Occipital lobe (tissue), 2 donors: ENCODE measurements around the gene DYSF. TPM values are rescaled to one million over a fixed set of nuclear protein-coding genes. Genes with fewer than 3 reads are reported as not detected.

Source experiments
- DNase-seq: peaks from one replicate; lab custom pipeline; 2025; lab: John Stamatoyannopoulos, UW
- total RNA-seq: library from RNA; depleted of rRNA; stranded (reverse); fragments of >200 nt; gene quantifications from one replicate; pipeline ENCODE4 v1.2.3, GENCODE V29; 2014

Gene DYSF
- total RNA-seq, 1 donor from 2014 or later: 0.47 TPM

- DNase-seq: no peak
These were observed 149.2 kb downstream of the DYSF start for GRCh38 chr2:71602581-71602980.

GRCh38 chr2:71603311-71603811, 150.0 kb downstream of the DYSF start:
- DNase-seq: no peak

- DNase-seq: no peak
These were observed 150.7 kb downstream of the DYSF start for GRCh38 chr2:71603851-71604725.

- no peak for DNase-seq
These were observed 151.4 kb downstream of the DYSF start for GRCh38 chr2:71604726-71605120.

- DNase-seq: no peak
These were observed 151.8 kb downstream of the DYSF start for GRCh38 chr2:71605173-71605641.

- DNase-seq: no peak
These were observed 152.4 kb downstream of the DYSF start for GRCh38 chr2:71605781-71606241.

GRCh38 chr2:71606244-71606643, 152.9 kb downstream of the DYSF start:
- no peak for DNase-seq

GRCh38 chr2:71607151-71607889, 154.0 kb downstream of the DYSF start:
- no peak for DNase-seq

GRCh38 chr2:71608034-71608433, 154.7 kb downstream of the DYSF start:
- DNase-seq: no peak

- DNase-seq: no peak
These were observed 155.1 kb downstream of the DYSF start for GRCh38 chr2:71608441-71608840.

- no peak for DNase-seq
These were observed 155.7 kb downstream of the DYSF start for GRCh38 chr2:71609029-71609428.

GRCh38 chr2:71609441-71609840, 156.1 kb downstream of the DYSF start:
- no peak for DNase-seq

- DNase-seq: no peak
These were observed 156.6 kb downstream of the DYSF start for GRCh38 chr2:71609958-71610357.

- no peak for DNase-seq
These were observed 157.3 kb downstream of the DYSF start for GRCh38 chr2:71610671-71611070.

GRCh38 chr2:71611247-71611646, 157.9 kb downstream of the DYSF start:
- DNase-seq: no peak

- no peak for DNase-seq
These were observed 158.6 kb downstream of the DYSF start for GRCh38 chr2:71611781-71612527.

- DNase-seq: no peak
These were observed 159.4 kb downstream of the DYSF start for GRCh38 chr2:71612581-71613402.

- no peak for DNase-seq
These were observed 160.1 kb downstream of the DYSF start for GRCh38 chr2:71613403-71613952.

GRCh38 chr2:71613953-71614925, 160.9 kb downstream of the DYSF start:
- no peak for DNase-seq
